ENCODE measurements around the gene ZNF687. TPM values are rescaled to one million over a fixed set of nuclear protein-coding genes. Genes with fewer than 3 reads are reported as not detected.
A peak's percentile ranks its signal among the peaks of the same experiment; 100 is the strongest.

Gene ZNF687
- total RNA-seq, 2 experiments from 2014 or later = 20.9 to 31.6 TPM

GRCh38 chr1:151237678-151238466 is 44.2 kb upstream of the ZNF687 start:
- Histone ChIP-seq H4K20me1 (ENCODE audit: insufficient read depth, low read length) (no peaks in the 10 kb centered on the region), H3K9me3 (ENCODE audit: low read length) (no peaks in the 10 kb centered on the region), H3K79me2 (ENCODE audit: insufficient read depth, low read depth, low read length) (no peaks in the 10 kb centered on the region), H3K4me2 (ENCODE audit: low read length) (peak overlapping the region; percentile 10; the same call in 1 of the 2 replicates), H2AFZ (ENCODE audit: low read length) (no peak overlapping the region), H3K36me3 (ENCODE audit: insufficient read depth, low read length) (peaks cover 99% of the 10 kb centered on the region), H3K27ac (ENCODE audit: low read depth, low read length, poor library complexity, severe bottlenecking) (peak overlapping the region; percentile 34), H3K4me3 (ENCODE audit: low read depth, low read length, poor library complexity, severe bottlenecking) (no peak overlapping the region), H3K9me2 (ENCODE audit: insufficient read depth, low read length) (no peaks in the 10 kb centered on the region), H3K4me1 (ENCODE audit: insufficient read depth, low read length, poor library complexity, severe bottlenecking) (peaks cover 13% of the 10 kb centered on the region)
- ChIA-PET CTCF (ENCODE audit: unreplicated experiment) (no interaction called here), POLR2A (interaction anchor here (1.6 kb wide), 1 partner anchor 11 kb away, joined by 3 read pairs; no protein-coding TSS in a partner anchor)
- TF ChIP-seq CTCF (conservative IDR thresholded peaks at IDR 0.05; ENCODE audit: low read length) (no peak), EZH2phosphoT487 (IDR thresholded peaks at IDR 0.05; ENCODE audit: borderline replicate concordance, low read depth, low read length) (no peak)
- peak; percentile 46 for DNase-seq (ENCODE audit: low spot score)
- BruUV-seq (replicated peaks) = no TSS peak
- intact Hi-C loops (cut with micrococcal nuclease; ENCODE audit: unreplicated experiment) = no loop called here

GRCh38 chr1:151238467-151238739 is 43.7 kb upstream of the ZNF687 start:
- POLR2A ChIA-PET = no interaction called here
- peaks cover 13% of the 10 kb centered on the region for H3K4me1 ChIP-seq (ENCODE audit: insufficient read depth, low read length, poor library complexity, severe bottlenecking)
- H3K9me2 ChIP-seq (ENCODE audit: insufficient read depth, low read length) = no peaks in the 10 kb centered on the region
- peak overlapping the region; percentile 34 for H3K27ac ChIP-seq (ENCODE audit: low read depth, low read length, poor library complexity, severe bottlenecking)
- CTCF ChIA-PET (ENCODE audit: unreplicated experiment) = no interaction called here
- H3K79me2 ChIP-seq (ENCODE audit: insufficient read depth, low read depth, low read length) = no peaks in the 10 kb centered on the region
- H2AFZ ChIP-seq (ENCODE audit: low read length) = no peak overlapping the region
- no peak overlapping the region for H3K4me2 ChIP-seq (ENCODE audit: low read length)
- H3K4me3 ChIP-seq (ENCODE audit: low read depth, low read length, poor library complexity, severe bottlenecking) = no peak overlapping the region
- no peaks in the 10 kb centered on the region for H3K9me3 ChIP-seq (ENCODE audit: low read length)
- H4K20me1 ChIP-seq (ENCODE audit: insufficient read depth, low read length) = no peaks in the 10 kb centered on the region
- BruUV-seq (replicated peaks) = no TSS peak
- TF ChIP-seq EZH2phosphoT487 (IDR thresholded peaks at IDR 0.05; ENCODE audit: borderline replicate concordance, low read depth, low read length) (no peak), CTCF (conservative IDR thresholded peaks at IDR 0.05; ENCODE audit: low read length) (no peak)
- intact Hi-C loops (cut with micrococcal nuclease; ENCODE audit: unreplicated experiment) = no loop called here
- DNase-seq (ENCODE audit: low spot score) = no peak
- H3K36me3 ChIP-seq (ENCODE audit: insufficient read depth, low read length) = peaks cover 99% of the 10 kb centered on the region

GRCh38 chr1:151242442-151242841 is 39.7 kb upstream of the ZNF687 start:
- H3K27ac ChIP-seq (ENCODE audit: low read depth, low read length, poor library complexity, severe bottlenecking) = no peak overlapping the region
- ChIA-PET POLR2A (interaction anchor here (1.2 kb wide), 1 partner anchor 15 kb away, joined by 3 read pairs; no protein-coding TSS in a partner anchor), CTCF (ENCODE audit: unreplicated experiment) (no interaction called here)
- no peak overlapping the region for H3K4me2 ChIP-seq (ENCODE audit: low read length)
- H3K9me3 ChIP-seq (ENCODE audit: low read length) = no peaks in the 10 kb centered on the region
- intact Hi-C loops (cut with micrococcal nuclease; ENCODE audit: unreplicated experiment) = no loop called here
- peaks cover 7% of the 10 kb centered on the region for H3K4me1 ChIP-seq (ENCODE audit: insufficient read depth, low read length, poor library complexity, severe bottlenecking)
- no peak overlapping the region for H3K4me3 ChIP-seq (ENCODE audit: low read depth, low read length, poor library complexity, severe bottlenecking)
- H3K36me3 ChIP-seq (ENCODE audit: insufficient read depth, low read length) = peaks cover 98% of the 10 kb centered on the region
- H4K20me1 ChIP-seq (ENCODE audit: insufficient read depth, low read length) = no peaks in the 10 kb centered on the region
- no peak overlapping the region for H2AFZ ChIP-seq (ENCODE audit: low read length)
- TF ChIP-seq EZH2phosphoT487 (IDR thresholded peaks at IDR 0.05; ENCODE audit: borderline replicate concordance, low read depth, low read length) = no peak
- no peak for TF ChIP-seq CTCF (conservative IDR thresholded peaks at IDR 0.05; ENCODE audit: low read length)
- BruUV-seq (replicated peaks) = no TSS peak
- H3K79me2 ChIP-seq (ENCODE audit: insufficient read depth, low read depth, low read length) = no peaks in the 10 kb centered on the region
- DNase-seq (ENCODE audit: low spot score) = no peak
- no peaks in the 10 kb centered on the region for H3K9me2 ChIP-seq (ENCODE audit: insufficient read depth, low read length)

Measured in OCI-LY7 (cell line).